ENCODE measurements around the gene NUP153.

Gene NUP153

GRCh38 chr6:17656092-17656491 is 50.6 kb downstream of the NUP153 start:
- peaks cover 87% of the 10 kb centered on the region for H3K36me3 ChIP-seq (ENCODE audit: control insufficient read depth, low read length)
- no peak for TF ChIP-seq CTCF (IDR thresholded peaks at IDR 0.05; ENCODE audit: low read depth, low read length, poor library complexity, severe bottlenecking)
- TF ChIP-seq EZH2phosphoT487 (IDR thresholded peaks at IDR 0.05; ENCODE audit: borderline replicate concordance, low read length): no peak
- 0 out of 2 replicates have a peak, but pooled peaks cover 2% of the 10 kb centered on the region for H3F3A ChIP-seq (ENCODE audit: control insufficient read depth, insufficient read depth)

GRCh38 chr6:17653198-17653882 is 53.4 kb downstream of the NUP153 start:
- H3K9me2 ChIP-seq (replicated peaks; ENCODE audit: control insufficient read depth, low read length): no peaks in the 10 kb centered on the region
- H3K4me3 ChIP-seq (ENCODE audit: low read length): no peak overlapping the region
- H4K20me1 ChIP-seq (ENCODE audit: control insufficient read depth, insufficient read depth, low read depth, low read length): peaks cover 5% of the 10 kb centered on the region; the same call in 1 of the 2 replicates
- H3K79me2 ChIP-seq (ENCODE audit: control insufficient read depth, low read length): peaks cover 78% of the 10 kb centered on the region
- H3K4me2 ChIP-seq (ENCODE audit: low read length): no peak overlapping the region
- no peaks in the 10 kb centered on the region for H3K4me1 ChIP-seq (ENCODE audit: control insufficient read depth, low read length)
- TF ChIP-seq CTCF (IDR thresholded peaks at IDR 0.05; ENCODE audit: low read depth, low read length, poor library complexity, severe bottlenecking) (no peak), EZH2phosphoT487 (IDR thresholded peaks at IDR 0.05; ENCODE audit: borderline replicate concordance, low read length) (no peak)
- H3F3A ChIP-seq (ENCODE audit: control insufficient read depth, insufficient read depth): peaks cover 2% of the 10 kb centered on the region; the same call in 1 of the 2 replicates
- peaks cover 89% of the 10 kb centered on the region for H3K36me3 ChIP-seq (ENCODE audit: control insufficient read depth, low read length)
- H3K9me3 ChIP-seq (ENCODE audit: control insufficient read depth, insufficient read depth, low read length): no peaks in the 10 kb centered on the region
- H3K27me3 ChIP-seq (ENCODE audit: control insufficient read depth, low read length): no peaks in the 10 kb centered on the region
- no peak overlapping the region for H3K27ac ChIP-seq (ENCODE audit: low read depth, low read length)

More at GRCh38 chr6:17656092-17656491, 50.6 kb downstream of the NUP153 start:
- Histone ChIP-seq H3K4me2 (ENCODE audit: low read length) (no peak overlapping the region), H3K27me3 (ENCODE audit: control insufficient read depth, low read length) (no peaks in the 10 kb centered on the region), H3K9me3 (ENCODE audit: control insufficient read depth, insufficient read depth, low read length) (no peaks in the 10 kb centered on the region), H3K9me2 (replicated peaks; ENCODE audit: control insufficient read depth, low read length) (no peaks in the 10 kb centered on the region), H3K4me1 (ENCODE audit: control insufficient read depth, low read length) (no peaks in the 10 kb centered on the region), H3K4me3 (ENCODE audit: low read length) (no peak overlapping the region), H3K27ac (ENCODE audit: low read depth, low read length) (no peak overlapping the region), H4K20me1 (ENCODE audit: control insufficient read depth, insufficient read depth, low read depth, low read length) (peaks cover 9% of the 10 kb centered on the region; the same call in 1 of the 2 replicates), H3K79me2 (ENCODE audit: control insufficient read depth, low read length) (peaks cover 86% of the 10 kb centered on the region)

- Histone ChIP-seq H3K9me3 (ENCODE audit: control insufficient read depth, insufficient read depth, low read length) (no peaks in the 10 kb centered on the region), H3K4me3 (ENCODE audit: low read length) (no peak overlapping the region), H3K4me2 (ENCODE audit: low read length) (no peak overlapping the region), H3F3A (ENCODE audit: control insufficient read depth, insufficient read depth) (peaks cover 4% of the 10 kb centered on the region; the same call in 1 of the 2 replicates), H4K20me1 (ENCODE audit: control insufficient read depth, insufficient read depth, low read depth, low read length) (no peaks in the 10 kb centered on the region; the same call in 1 of the 2 replicates), H3K36me3 (ENCODE audit: control insufficient read depth, low read length) (peaks cover 92% of the 10 kb centered on the region), H3K9me2 (replicated peaks; ENCODE audit: control insufficient read depth, low read length) (no peaks in the 10 kb centered on the region), H3K27ac (ENCODE audit: low read depth, low read length) (no peak overlapping the region), H3K4me1 (ENCODE audit: control insufficient read depth, low read length) (no peaks in the 10 kb centered on the region), H3K27me3 (ENCODE audit: control insufficient read depth, low read length) (no peaks in the 10 kb centered on the region), H3K79me2 (ENCODE audit: control insufficient read depth, low read length) (peaks cover 60% of the 10 kb centered on the region)
- TF ChIP-seq EZH2phosphoT487 (IDR thresholded peaks at IDR 0.05; ENCODE audit: borderline replicate concordance, low read length) (no peak), CTCF (IDR thresholded peaks at IDR 0.05; ENCODE audit: low read depth, low read length, poor library complexity, severe bottlenecking) (no peak)
Observed at GRCh38 chr6:17650656-17651309, 55.9 kb downstream of the NUP153 start.

Measured in DOHH2 (cell line).